ENCODE results near the gene FBXO42.
A peak's percentile ranks its signal among the peaks of the same experiment; 100 is the strongest.
"Not testable (repeated sequence)": the region's sequence is repeated elsewhere in the genome, so short reads cannot be mapped to it uniquely, and the experiment has no call there.

FBXO42 gene

DNA sequence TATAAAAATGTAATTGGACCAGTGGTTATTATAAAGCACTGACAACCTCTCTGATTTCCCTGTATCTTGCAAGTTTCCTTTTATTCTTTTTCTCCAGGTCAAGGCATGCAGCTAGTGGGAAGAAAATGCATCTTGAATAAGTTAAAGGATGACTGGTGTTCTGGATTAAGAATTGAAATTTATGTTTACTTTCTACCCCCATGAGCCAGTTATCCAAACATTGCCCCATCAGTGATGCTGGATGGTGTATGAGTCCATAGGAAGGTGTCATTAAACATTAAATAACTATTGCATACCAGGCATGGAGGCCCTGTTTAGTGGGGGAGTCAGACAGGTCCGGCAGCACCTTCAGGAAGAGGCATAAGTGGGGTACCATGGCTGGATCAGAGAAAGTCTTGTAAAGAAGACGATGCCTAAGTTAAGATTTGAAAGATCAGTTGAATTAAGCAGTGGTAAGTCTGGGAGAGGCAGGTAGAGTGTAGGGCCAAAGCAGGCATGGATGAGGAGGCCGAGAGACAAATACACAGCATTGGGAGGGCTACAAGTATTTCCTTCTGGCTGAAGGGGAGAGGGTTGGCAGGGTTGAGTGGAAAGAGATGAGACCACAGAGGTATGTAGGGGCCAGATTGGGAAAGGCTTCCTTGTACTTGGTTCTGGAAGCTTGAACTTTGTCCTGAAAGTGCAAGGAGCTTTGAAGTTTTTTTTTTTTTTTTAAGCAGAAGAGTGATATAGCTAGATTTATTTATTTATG is 20.4 kb upstream of the FBXO42 start:
- DNase-seq (ENCODE audit: low read depth): no peak

- DNase-seq (ENCODE audit: low read depth): no peak
Measured at GRCh38 chr1:16371725-16372124, 19.4 kb upstream of the FBXO42 start.

- DNase-seq (ENCODE audit: low read depth): no peak
Measured at GRCh38 chr1:16369821-16370220, 17.5 kb upstream of the FBXO42 start.

- no peak for DNase-seq (ENCODE audit: low read depth)
Measured at GRCh38 chr1:16367968-16368890, 15.9 kb upstream of the FBXO42 start.

GRCh38 chr1:16367258-16367967 is 15.1 kb upstream of the FBXO42 start:
- DNase-seq (ENCODE audit: low read depth): peak; percentile 72

GRCh38 chr1:16366722-16367257 is 14.5 kb upstream of the FBXO42 start, which contains the start of gene SZRD1:
TSS of gene SZRD1 (plus strand) at chr1:16367242. CDS start at chr1:16367258, 16 bp downstream.
- peak; percentile 93 for DNase-seq (ENCODE audit: low read depth)

DNA sequence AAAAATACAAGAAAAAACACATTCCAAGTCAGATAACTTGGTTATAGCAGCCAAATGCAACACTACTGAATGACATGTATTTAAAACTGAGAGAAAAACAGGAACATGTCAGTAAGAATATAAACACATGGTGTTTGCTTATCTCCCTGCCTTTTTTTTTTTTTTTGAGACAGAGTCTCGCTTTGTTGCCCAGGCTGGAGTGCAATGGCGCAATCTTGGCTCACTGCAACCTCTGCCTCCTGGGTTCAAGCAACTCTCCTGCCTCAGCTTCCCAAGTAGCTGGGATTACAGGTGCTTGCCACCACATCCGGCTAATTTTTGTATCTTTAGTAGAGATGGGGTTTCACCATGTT is 12.8 kb upstream of the FBXO42 start:
- DNase-seq (ENCODE audit: low read depth): not testable (repeated sequence)

DNA sequence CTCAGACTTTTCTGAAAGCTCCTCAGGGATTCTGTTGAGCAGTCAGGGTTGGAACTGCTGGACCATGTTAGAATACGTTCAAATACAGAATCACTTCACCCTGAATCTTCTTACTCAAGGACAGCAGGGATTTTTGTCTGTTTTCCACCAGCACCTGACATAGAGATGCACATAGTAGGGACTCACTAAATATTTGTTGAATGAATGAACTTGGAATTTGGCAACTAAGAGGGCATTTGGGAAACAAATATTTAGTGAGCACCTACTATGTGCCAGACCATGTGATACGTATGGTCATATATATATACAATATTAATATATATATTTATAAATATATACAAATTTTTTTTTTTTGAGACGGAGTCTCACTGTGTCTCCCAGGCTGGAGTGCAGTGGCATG is 4.6 kb upstream of the FBXO42 start:
- no peak for DNase-seq (ENCODE audit: low read depth)

GRCh38 chr1:16354619-16355018 is 2.3 kb upstream of the FBXO42 start:
- DNase-seq (ENCODE audit: low read depth): no peak

DNA sequence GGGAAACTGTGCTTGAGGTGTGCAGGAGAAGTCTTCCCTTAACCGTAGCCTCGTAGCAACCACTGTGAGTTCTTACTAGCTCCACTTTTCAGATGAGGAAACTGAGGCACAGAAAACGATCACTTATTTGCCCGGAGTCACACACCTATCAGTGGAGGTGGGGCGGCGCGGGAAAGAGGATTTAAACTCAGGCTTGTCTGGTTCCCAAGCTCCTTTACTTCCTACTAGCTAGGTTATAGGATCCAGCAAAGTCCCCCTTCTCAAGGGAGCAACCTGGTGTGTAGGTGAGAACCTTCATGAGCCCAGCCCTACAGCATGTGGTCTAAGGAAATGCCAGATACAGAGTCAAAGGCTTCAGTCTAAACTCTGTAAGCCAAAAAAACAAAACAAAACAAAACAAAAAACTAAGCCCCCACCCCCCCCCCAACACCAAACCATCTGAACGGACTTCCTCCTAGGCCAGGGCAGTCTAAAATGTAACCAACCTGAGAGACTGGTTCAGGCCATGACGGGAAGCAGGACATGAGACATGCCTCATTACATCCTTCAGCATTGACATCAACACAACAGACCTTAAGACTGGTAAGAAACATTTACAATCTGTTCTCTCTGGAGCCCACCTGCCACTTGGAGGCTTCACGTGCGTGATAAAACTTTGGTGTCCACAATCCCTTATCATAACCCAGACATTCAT is 709 bp upstream of the FBXO42 start:
- no peak for DNase-seq (ENCODE audit: low read depth)

GRCh38 chr1:16351456-16351993 is 755 bp downstream of the FBXO42 start:
- no peak for DNase-seq (ENCODE audit: low read depth)

GRCh38 chr1:16349847-16350406 is 2.4 kb downstream of the FBXO42 start:
- DNase-seq (ENCODE audit: low read depth): no peak

- no peak for DNase-seq (ENCODE audit: low read depth)
Measured at GRCh38 chr1:16348414-16349182, 3.7 kb downstream of the FBXO42 start.

GRCh38 chr1:16343276-16343675 is 9.0 kb downstream of the FBXO42 start:
- DNase-seq (ENCODE audit: low read depth): not testable (repeated sequence)

DNA sequence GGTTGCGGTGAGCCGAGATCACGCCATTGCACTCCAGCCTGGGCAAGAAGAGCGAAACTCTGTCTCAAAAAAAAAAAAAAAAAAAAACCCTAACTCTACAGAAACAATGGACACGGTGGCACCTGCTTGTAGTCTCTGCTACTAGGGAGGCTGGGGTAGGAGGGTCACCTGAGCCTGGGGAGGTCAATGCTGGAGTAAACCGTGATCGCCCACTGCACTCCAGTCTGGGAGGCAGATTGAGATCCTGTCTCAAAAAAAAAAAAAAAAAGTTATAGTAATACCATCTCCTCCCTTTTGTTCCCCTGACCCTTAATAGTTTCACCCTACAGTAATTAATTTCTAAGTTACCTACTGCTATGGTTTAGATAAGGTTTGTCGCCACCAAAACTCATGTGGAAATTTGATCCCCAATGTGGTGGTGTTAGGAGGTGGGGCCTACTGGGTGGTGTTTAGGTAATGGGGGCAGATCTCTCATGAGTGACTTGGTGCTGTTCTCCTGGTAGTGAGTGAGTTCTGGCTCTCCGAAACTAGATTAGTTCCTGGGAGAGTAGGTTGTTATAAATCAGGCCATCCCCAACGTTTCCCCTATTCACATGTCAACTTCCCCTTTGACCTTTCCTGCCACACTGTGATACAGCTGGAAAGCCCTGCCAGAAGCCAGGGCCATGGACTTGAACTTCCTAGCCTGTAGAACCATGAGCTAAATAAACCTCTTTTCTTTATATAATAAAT is 9.8 kb downstream of the FBXO42 start:
- DNase-seq (ENCODE audit: low read depth): no peak

GRCh38 chr1:16340673-16341072 is 11.6 kb downstream of the FBXO42 start:
- no peak for DNase-seq (ENCODE audit: low read depth)

DNA sequence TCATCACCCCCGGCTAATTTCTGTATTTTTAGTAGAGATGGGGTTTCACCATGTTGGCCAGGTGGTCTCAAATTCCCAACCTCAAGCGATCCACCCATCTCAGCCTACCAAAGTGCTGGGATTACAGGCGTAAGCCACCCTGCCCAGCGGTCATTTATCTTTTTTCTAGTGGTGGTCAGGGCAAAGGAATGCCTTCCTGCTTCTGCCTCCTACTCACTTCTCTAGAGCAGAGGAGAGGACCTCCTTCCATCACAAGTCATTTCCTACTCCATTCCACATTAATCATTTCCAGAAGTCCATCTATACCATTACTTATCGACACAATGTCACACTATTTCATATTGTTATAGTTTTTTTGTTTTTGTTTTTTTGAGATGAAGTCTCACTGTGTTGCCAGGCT is 13.3 kb downstream of the FBXO42 start:
- DNase-seq (ENCODE audit: low read depth): no peak

- no peak for DNase-seq (ENCODE audit: low read depth)
Measured at GRCh38 chr1:16334655-16335340, 17.5 kb downstream of the FBXO42 start.

Data from T follicular helper cell (primary cell).